Endodermal cell (in vitro differentiated cells): Measurements from ENCODE around the gene METTL24. TPM values are rescaled to one million over a fixed set of nuclear protein-coding genes. Genes with fewer than 3 reads are reported as not detected.
A peak's percentile ranks its signal among the peaks of the same experiment; 100 is the strongest.

Source experiments
- DNase-seq: peaks from one replicate; pipeline ENCODE4 v3.0.0-alpha.2; 2017
- H3K27ac ChIP-seq: 2 replicates; pipeline ENCODE4 v1.5.1; 2013; ENCODE audit warnings: mild to moderate bottlenecking, low read depth, low read length, moderate library complexity
- H3K27me3 ChIP-seq: 2 replicates; pipeline ENCODE4 v1.6.1; 2013; ENCODE audit warnings: mild to moderate bottlenecking, low read length, moderate library complexity; ENCODE audit not compliant: insufficient read depth, control insufficient read depth, poor library complexity, severe bottlenecking
- H3K36me3 ChIP-seq: 2 replicates; pipeline ENCODE4 v1.7.0; 2013; ENCODE audit warnings: mild to moderate bottlenecking, low read length, moderate library complexity; ENCODE audit not compliant: control insufficient read depth, insufficient read depth
- H3K4me1 ChIP-seq: one replicate; pipeline ENCODE4 v1.7.0; 2013; ENCODE audit warnings: low read length; ENCODE audit not compliant: control insufficient read depth, insufficient read depth
- H3K4me3 ChIP-seq: 2 replicates; pipeline ENCODE4 v1.5.1; 2013; ENCODE audit warnings: mild to moderate bottlenecking, low read length, moderate library complexity
- H3K9ac ChIP-seq: 2 replicates; pipeline ENCODE4 v1.6.1; 2013; ENCODE audit warnings: mild to moderate bottlenecking, low read length, moderate library complexity; ENCODE audit not compliant: poor library complexity, severe bottlenecking; ENCODE audit errors: extremely low read depth
- H3K9me3 ChIP-seq: 2 replicates; pipeline ENCODE4 v1.6.1; 2013; ENCODE audit warnings: mild to moderate bottlenecking, low read length, moderate library complexity; ENCODE audit not compliant: control insufficient read depth
- H3K27ac Mint-ChIP-seq: 2 replicates; pipeline ENCODE4 v1.8.0; 2020; ENCODE audit warnings: mixed read lengths
- H3K27me3 Mint-ChIP-seq: 2 replicates; pipeline ENCODE4 v1.8.0; 2021; ENCODE audit warnings: mild to moderate bottlenecking, mixed read lengths; ENCODE audit not compliant: insufficient read depth
- H3K36me3 Mint-ChIP-seq: 2 replicates; pipeline ENCODE4 v1.8.0; 2020; ENCODE audit warnings: low read depth, mixed read lengths
- H3K4me1 Mint-ChIP-seq: 2 replicates; pipeline ENCODE4 v1.8.0; 2020; ENCODE audit warnings: mixed read lengths
- H3K4me3 Mint-ChIP-seq: 2 replicates; pipeline ENCODE4 v1.8.0; 2020; ENCODE audit warnings: mild to moderate bottlenecking, moderate library complexity, mixed read lengths
- H3K9me3 Mint-ChIP-seq: 2 replicates; pipeline ENCODE4 v1.8.0; 2020; ENCODE audit warnings: mild to moderate bottlenecking, mixed read lengths
- CTCF ChIP-seq: fragments of 200-600 bp; sonication (generic); conservative IDR thresholded peaks from 2 replicates; pipeline ENCODE4 v1.5.0; 2021; ENCODE audit warnings: antibody characterized with exemption, mild to moderate bottlenecking
- WGBS, 2 experiments: methylation state at CpG; one replicate each; pipeline versions ENCODE4 v1.1.5 to v1.1.7; 2013; ENCODE audit warnings: missing lambda C conversion rate in 2 of 2, mixed read lengths in 1 of 2; ENCODE audit not compliant: insufficient coverage in 1 of 2, insufficient read length in 1 of 2; 5-methylcytosine and 5-hydroxymethylcytosine counted together
- long read RNA-seq, 4 experiments: library from polyadenylated mRNA in 2 of 4; library from RNA in 1 of 4; library from capped mRNA in 1 of 4; stranded (forward) in 3 of 4; unstranded in 1 of 4; transcript quantifications; one replicate each; pipeline ENCODE4 v2.0.0, GENCODE V29; 2020 to 2021; ENCODE audit warnings: inconsistent platforms in 1 of 4
- polyA plus RNA-seq, 2 experiments: library from polyadenylated mRNA; stranded (reverse); fragments of 50-300 nt; gene quantifications; one replicate each; pipeline ENCODE4 v1.2.3, GENCODE V29; 2013
- total RNA-seq, 2 donors: library from RNA; stranded (reverse); fragmentation: NEBNext Ultra II Directional in 1 of 2; extraction: Animal tissue kit (Norgen Biotek cat#: 25700) in 1 of 2; gene quantifications; 2 replicates in 1 of 2; 3 replicates in 1 of 2; pipeline ENCODE4 v1.2.1, GENCODE V29; 2021

METTL24 gene, protein sequence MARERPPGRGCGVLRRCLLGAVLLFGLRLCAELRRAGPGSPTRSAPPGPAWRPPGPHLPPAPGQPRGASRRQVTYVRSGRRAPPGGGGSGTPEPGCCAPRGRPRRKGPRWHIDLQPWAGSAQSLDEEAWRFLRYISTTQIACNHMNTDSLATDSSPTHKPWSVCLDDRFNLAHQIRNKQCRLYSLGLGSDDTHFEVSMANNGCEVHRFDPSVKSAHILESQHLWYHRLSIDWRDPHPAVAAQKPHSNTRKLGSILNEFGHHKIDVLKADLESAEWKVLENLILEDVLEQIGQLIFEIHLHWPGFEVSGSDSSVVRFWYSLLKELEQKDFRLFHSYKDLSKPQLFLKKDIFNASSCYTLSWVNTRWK
- total RNA-seq = 1 to 10 TPM in 1 of 2 donors, under 1 TPM in 1; 0.24 to 1.3 TPM
- 3.2 TPM for polyA plus RNA-seq (2013, experiment 1 of 2)
- polyA plus RNA-seq (2013, experiment 2 of 2) = 2.5 TPM
- long read RNA-seq, experiment 1 = 0 reads
- long read RNA-seq, experiment 2, partial matches to known transcripts = 0 of 5 reads
- long read RNA-seq, experiment 2, other reads (novel, unspliced or antisense) = 4 of 5 reads
- long read RNA-seq, experiment 3, partial matches to known transcripts = 0 of 1 reads
- long read RNA-seq, experiment 3, other reads (novel, unspliced or antisense) = 1 of 1 reads
- long read RNA-seq, experiment 4 = 0 reads

GRCh38 chr6:110357664-110358552 is at the start of gene METTL24:
Gene METTL24, minus strand, starts transcription at chr6:110358349. Its CDS starts 77 bp downstream, at chr6:110358272.
- H3K36me3 Mint-ChIP-seq = no peaks in the 10 kb centered on the region
- peak; percentile 27 for TF ChIP-seq CTCF
- peak within 1 kb of the TSS; percentile 69 for H3K4me3 ChIP-seq
- WGBS, 2 experiments = 2 to 6% methylated on average over 23 to 107 of the region's 107 CpGs
- peaks cover 28% of the 10 kb centered on the region for H3K27me3 ChIP-seq
- H3K27me3 Mint-ChIP-seq = peaks cover 44% of the 10 kb centered on the region
- H3K9me3 ChIP-seq = peaks cover 5% of the 10 kb centered on the region
- H3K9me3 Mint-ChIP-seq = peaks cover 5% of the 10 kb centered on the region
- peaks cover 28% of the 10 kb centered on the region for H3K4me1 Mint-ChIP-seq
- no peaks in the 10 kb centered on the region for H3K36me3 ChIP-seq
- peak; percentile 81 for DNase-seq
- H3K4me1 ChIP-seq = peaks cover 2% of the 10 kb centered on the region
- H3K4me3 Mint-ChIP-seq = peak within 1 kb of the TSS; percentile 64
- no peak within 1 kb of the TSS for H3K9ac ChIP-seq
- peak within 1 kb of the TSS; percentile 47 for H3K27ac ChIP-seq
- peak within 1 kb of the TSS; percentile 23 for H3K27ac Mint-ChIP-seq

- H3K36me3 Mint-ChIP-seq = no peaks in the 10 kb centered on the region
- no peak for TF ChIP-seq CTCF
- 90 to 94% methylated on average over 8 of the region's 8 CpGs for WGBS, 2 experiments
These were observed 46.5 kb upstream of the METTL24 start for GRCh38 chr6:110404607-110405006.

GRCh38 chr6:110401585-110402176 is 43.5 kb upstream of the METTL24 start:
- WGBS, 2 experiments = 90% methylated on average over 4 of the region's 4 CpGs; no CpG with 5 or more reads in 1 of the 2 experiments
- Histone ChIP-seq H3K27me3 (no peaks in the 10 kb centered on the region), H3K9me3 (no peaks in the 10 kb centered on the region), H3K36me3 (no peaks in the 10 kb centered on the region), H3K9ac (no peak overlapping the region), H3K4me3 (no peak overlapping the region), H3K27ac (no peak overlapping the region), H3K4me1 (no peaks in the 10 kb centered on the region)
- no peak overlapping the region for H3K4me3 Mint-ChIP-seq
- DNase-seq = no peak
- no peak for TF ChIP-seq CTCF
- no peak overlapping the region for H3K27ac Mint-ChIP-seq
- H3K27me3 Mint-ChIP-seq = no peaks in the 10 kb centered on the region
- H3K4me1 Mint-ChIP-seq = no peaks in the 10 kb centered on the region
- no peaks in the 10 kb centered on the region for H3K36me3 Mint-ChIP-seq
- no peaks in the 10 kb centered on the region for H3K9me3 Mint-ChIP-seq

More at GRCh38 chr6:110404607-110405006, 46.5 kb upstream of the METTL24 start:
- H3K9me3 Mint-ChIP-seq = no peaks in the 10 kb centered on the region
- no peak for DNase-seq
- Histone ChIP-seq H3K36me3 (no peaks in the 10 kb centered on the region), H3K27me3 (no peaks in the 10 kb centered on the region), H3K4me3 (no peak overlapping the region), H3K9me3 (no peaks in the 10 kb centered on the region), H3K27ac (no peak overlapping the region), H3K9ac (no peak overlapping the region), H3K4me1 (no peaks in the 10 kb centered on the region)
- H3K4me3 Mint-ChIP-seq = no peak overlapping the region
- H3K27me3 Mint-ChIP-seq = no peaks in the 10 kb centered on the region
- H3K27ac Mint-ChIP-seq = no peak overlapping the region
- no peaks in the 10 kb centered on the region for H3K4me1 Mint-ChIP-seq
